MM.1S (cell line): ENCODE results near the gene AP1M2.

Source experiments
- EZH2 ChIP-seq: fragments of 300-600 bp; sonication (generic); optimal IDR thresholded peaks from 2 replicates; pipeline ENCODE3; 2017; ENCODE audit warnings: low read depth, mild to moderate bottlenecking, antibody characterized with exemption, low read length, mixed read lengths
- EZH2phosphoT487 ChIP-seq: fragments of 300-600 bp; sonication (generic); IDR thresholded peaks from 2 replicates; pipeline ENCODE4 v1.6.1; 2018; ENCODE audit warnings: antibody characterized with exemption, low read length
- TF ChIP-seq, protein P1 (sequence below): fragments of 300-600 bp; sonication (generic); IDR thresholded peaks from 2 replicates; pipeline ENCODE4 v1.5.1; 2016; ENCODE audit warnings: antibody characterized with exemption, low read length, mixed read lengths

GRCh38 chr19:10587022-10587838 is at the start of gene AP1M2:
- TF ChIP-seq, protein P1, sequence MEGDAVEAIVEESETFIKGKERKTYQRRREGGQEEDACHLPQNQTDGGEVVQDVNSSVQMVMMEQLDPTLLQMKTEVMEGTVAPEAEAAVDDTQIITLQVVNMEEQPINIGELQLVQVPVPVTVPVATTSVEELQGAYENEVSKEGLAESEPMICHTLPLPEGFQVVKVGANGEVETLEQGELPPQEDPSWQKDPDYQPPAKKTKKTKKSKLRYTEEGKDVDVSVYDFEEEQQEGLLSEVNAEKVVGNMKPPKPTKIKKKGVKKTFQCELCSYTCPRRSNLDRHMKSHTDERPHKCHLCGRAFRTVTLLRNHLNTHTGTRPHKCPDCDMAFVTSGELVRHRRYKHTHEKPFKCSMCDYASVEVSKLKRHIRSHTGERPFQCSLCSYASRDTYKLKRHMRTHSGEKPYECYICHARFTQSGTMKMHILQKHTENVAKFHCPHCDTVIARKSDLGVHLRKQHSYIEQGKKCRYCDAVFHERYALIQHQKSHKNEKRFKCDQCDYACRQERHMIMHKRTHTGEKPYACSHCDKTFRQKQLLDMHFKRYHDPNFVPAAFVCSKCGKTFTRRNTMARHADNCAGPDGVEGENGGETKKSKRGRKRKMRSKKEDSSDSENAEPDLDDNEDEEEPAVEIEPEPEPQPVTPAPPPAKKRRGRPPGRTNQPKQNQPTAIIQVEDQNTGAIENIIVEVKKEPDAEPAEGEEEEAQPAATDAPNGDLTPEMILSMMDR, result no peak
- TF ChIP-seq EZH2 (no peak), EZH2phosphoT487 (no peak)
